ENCODE results near the gene RUBCN. TPM values are rescaled to one million over a fixed set of nuclear protein-coding genes. Genes with fewer than 3 reads are reported as not detected.
"Not testable (repeated sequence)": the region's sequence is repeated elsewhere in the genome, so short reads cannot be mapped to it uniquely, and the experiment has no call there.

Gene RUBCN
- total and polyA plus RNA-seq, 11 donors = 14.9 to 53.4 (median 36.9) TPM

- intact Hi-C loops (cut with DNase I); DNase-seq; H3K4me3 ChIP-seq; H3K27ac ChIP-seq; H3K4me1 ChIP-seq; H3K9me3 ChIP-seq; ATAC-seq; H3K36me3 ChIP-seq; H3K27me3 ChIP-seq: not testable (repeated sequence)
- 14 to 29% (median 21%) methylated on average over 5 to 10 of the region's 11 CpGs for WGBS, 4 donors
- TF ChIP-seq CTCF (IDR thresholded peaks at IDR 0.05) = peak in 6 of 12 donors; percentile 10 to 32 (median 22)
Observed at GRCh38 chr3:197631989-197632388, 104.7 kb downstream of the RUBCN start.

GRCh38 chr3:197630766-197631165, 105.9 kb downstream of the RUBCN start:
- H3K4me1 ChIP-seq; H3K27ac ChIP-seq; H3K9me3 ChIP-seq; H3K4me3 ChIP-seq; H3K27me3 ChIP-seq; ATAC-seq; H3K36me3 ChIP-seq; intact Hi-C loops (cut with DNase I): not testable (repeated sequence)
- DNase-seq = peak in 1 of 5 donors; percentile 45
- 85 to 95% (median 89%) methylated on average over 8 to 12 of the region's 12 CpGs for WGBS, 4 donors

- H3K4me3 ChIP-seq; H3K36me3 ChIP-seq; DNase-seq; intact Hi-C loops (cut with DNase I); H3K9me3 ChIP-seq; ATAC-seq; H3K4me1 ChIP-seq; H3K27ac ChIP-seq; H3K27me3 ChIP-seq: not testable (repeated sequence)
- WGBS, 4 donors = 92 to 99% (median 95%) methylated on average over 8 to 12 of the region's 14 CpGs
Observed at GRCh38 chr3:197629286-197629685, 107.4 kb downstream of the RUBCN start.

GRCh38 chr3:197627772-197628523, 108.8 kb downstream of the RUBCN start:
- H3K27ac ChIP-seq = peak overlapping the region; percentile 71 to 94 (median 87)
- ATAC-seq (peak; percentile 86 to 93 (median 90)), DNase-seq (peak; percentile 91 to 97 (median 92))
- H3K9me3 ChIP-seq; H3K36me3 ChIP-seq; intact Hi-C loops (cut with DNase I); H3K27me3 ChIP-seq: not testable (repeated sequence)
- H3K4me1 ChIP-seq = peaks cover 0 to 11% (median 2%) of the 10 kb centered on the region in 12 donors
- H3K4me3 ChIP-seq = peak overlapping the region; percentile 62 to 90 (median 74)
- WGBS, 4 donors = 3 to 6% (median 5%) methylated on average over 22 to 73 of the region's 73 CpGs
- peak in 1 of 2 donors; percentile 86 for TF ChIP-seq POLR2A (IDR thresholded peaks at IDR 0.05)

- DNase-seq (peak in 3 of 5 donors; percentile 45 to 81 (median 57)), ATAC-seq (peak; percentile 52 to 94 (median 85))
- Histone ChIP-seq H3K4me3 (peak overlapping the region; percentile 35 to 90 (median 74)), H3K4me1 (peaks cover 0 to 11% (median 2%) of the 10 kb centered on the region in 12 donors), H3K27ac (peak overlapping the region in 10 of 12 donors; percentile 71 to 94 (median 90))
- H3K36me3 ChIP-seq; H3K27me3 ChIP-seq; H3K9me3 ChIP-seq; intact Hi-C loops (cut with DNase I): not testable (repeated sequence)
- WGBS, 4 donors = 1% methylated on average over 18 to 28 of the region's 67 CpGs; no CpG with 5 or more reads in 2 of the 4 donors
Observed at GRCh38 chr3:197627158-197627771, 109.4 kb downstream of the RUBCN start.

- WGBS, 4 donors = 21 to 64% (median 40%) methylated on average over 2 to 8 of the region's 18 CpGs
- H3K36me3 ChIP-seq; H3K27me3 ChIP-seq; DNase-seq; intact Hi-C loops (cut with DNase I); H3K9me3 ChIP-seq: not testable (repeated sequence)
- Histone ChIP-seq H3K27ac (peak overlapping the region in 6 of 12 donors; percentile 32 to 92 (median 58)), H3K4me3 (peak overlapping the region; percentile 17 to 86 (median 64)), H3K4me1 (peaks cover 0 to 11% (median 2%) of the 10 kb centered on the region in 12 donors)
- ATAC-seq = peak in 3 of 4 donors; percentile 35 to 51 (median 49)
Observed at GRCh38 chr3:197626404-197627157, 110.1 kb downstream of the RUBCN start.

- H3K9me3 ChIP-seq; H3K4me1 ChIP-seq; intact Hi-C loops (cut with DNase I); H3K27ac ChIP-seq; DNase-seq; H3K4me3 ChIP-seq; H3K27me3 ChIP-seq: not testable (repeated sequence)
- peak in 1 of 4 donors; percentile 4 for ATAC-seq
- WGBS, 4 donors = 93 to 96% (median 95%) methylated on average over 13 of the region's 13 CpGs
- peaks cover 0 to 55% (median 46%) of the 10 kb centered on the region in 9 donors for H3K36me3 ChIP-seq
Observed at GRCh38 chr3:197621478-197621877, 115.2 kb downstream of the RUBCN start.

Measured in heart left ventricle (tissue), 16 donors.